Left ventricle myocardium superior (tissue), 1 donor: ENCODE results near the gene AP3S1. TPM values are rescaled to one million over a fixed set of nuclear protein-coding genes. Genes with fewer than 3 reads are reported as not detected.
"Not testable (repeated sequence)": the region's sequence is repeated elsewhere in the genome, so short reads cannot be mapped to it uniquely, and the experiment has no call there.

ENCODE experiments used
- ATAC-seq: fragments of 200-7000 bp; cut with Tn5 transposase; one replicate; pipeline ENCODE4 v1.9.1; 2020; ENCODE audit warnings: mild to moderate bottlenecking, moderate library complexity
- DNase-seq: peaks from one replicate; pipeline ENCODE4 v3.0.0-alpha.2; 2020
- intact Hi-C: fragments of 100-400 bp; cut with micrococcal nuclease; formaldehyde crosslinking; loops from one replicate; pipeline ENCODE4 v1.11.0; 2022
- long read RNA-seq: library from polyadenylated mRNA; unstranded; transcript quantifications from one replicate; pipeline ENCODE4 v2.0.0, GENCODE V29; 2021
- total RNA-seq: library from RNA; stranded (reverse); fragmentation: NEBNext Ultra II Directional; extraction: Animal tissue kit (Norgen Biotek cat#: 25700); gene quantifications from one replicate; pipeline ENCODE4 v1.2.1, GENCODE V29; 2021
- donor health status: DM: no; HTN: yes; CAD: no; lungs with severe emphysema.

Gene AP3S1
- total RNA-seq, result 50.9 TPM
- long read RNA-seq, transcript AP3S1-201 (6 exons, 1,730 nt), result major isoform, 61 of 74 reads
- long read RNA-seq, partial matches to known transcripts, result 3 of 74 reads
- long read RNA-seq, other reads (novel, unspliced or antisense), result 8 of 74 reads

GRCh38 chr5:115841382-115842088, at the start of gene AP3S1, which contains the start of gene ATG12:
AP3S1 (plus strand) TSS chr5:115841935; CDS start chr5:115842038, 103 bp downstream.
ATG12 (minus strand) TSS chr5:115841565; CDS start chr5:115841552, 13 bp downstream.
- intact Hi-C loops, result no loop called here
- DNase-seq (peak; percentile 95), ATAC-seq (peak; percentile 96)

GRCh38 chr5:115795700-115796099, 46.0 kb upstream of the AP3S1 start:
- no peak for ATAC-seq

GRCh38 chr5:115796656-115797055, 45.1 kb upstream of the AP3S1 start:
- ATAC-seq (no peak), DNase-seq (no peak)
- intact Hi-C loops, result no loop called here

More at GRCh38 chr5:115795700-115796099, 46.0 kb upstream of the AP3S1 start:
- no peak for DNase-seq
- intact Hi-C loops, result no loop called here

DNA sequence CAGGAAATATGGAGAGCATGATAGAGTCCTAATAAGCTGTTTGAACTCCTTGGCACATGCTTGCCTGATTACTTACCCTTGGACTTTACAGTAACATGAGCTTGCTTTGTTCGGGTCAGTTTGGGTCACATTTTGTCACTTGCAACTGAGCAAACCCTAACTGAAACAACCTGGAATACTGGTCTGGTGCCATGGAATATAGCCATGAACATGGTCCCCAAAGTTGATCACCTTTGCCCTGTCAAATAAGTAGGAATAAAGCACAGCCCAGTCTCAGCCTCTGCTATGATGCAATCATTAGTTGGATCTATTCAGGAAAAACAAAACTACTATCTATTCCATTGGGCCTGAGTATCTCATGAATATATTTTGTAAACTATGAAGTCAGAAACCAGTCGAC, 43.5 kb upstream of the AP3S1 start:
- DNase-seq, result no peak
- intact Hi-C loops, result no loop called here
- peak; percentile 71 for ATAC-seq

GRCh38 chr5:115800108-115800507, 41.6 kb upstream of the AP3S1 start:
- intact Hi-C loops, result no loop called here
- peak; percentile 50 for ATAC-seq
- DNase-seq, result no peak

DNA sequence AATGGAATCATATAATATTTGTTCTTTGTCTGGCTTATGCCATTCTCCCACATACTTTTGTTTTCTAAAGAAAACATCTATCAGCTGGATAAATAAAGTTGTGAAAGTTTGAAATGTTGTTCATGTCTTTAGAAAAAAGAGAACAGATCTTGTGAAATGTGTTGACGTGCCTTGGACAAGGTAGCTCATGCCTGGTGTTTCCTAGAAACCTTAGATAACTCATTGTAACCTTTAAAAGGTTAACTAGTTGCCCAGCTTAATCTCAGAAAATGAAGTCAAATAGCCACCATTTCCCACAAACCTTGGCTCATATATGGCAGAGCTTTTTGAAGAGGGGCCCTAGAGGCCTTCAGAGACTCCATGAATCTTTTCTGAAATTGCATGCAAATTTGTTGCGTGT, 40.6 kb upstream of the AP3S1 start:
- ATAC-seq (no peak), DNase-seq (no peak)
- intact Hi-C loops, result no loop called here

GRCh38 chr5:115801984-115802383, 39.8 kb upstream of the AP3S1 start:
- no peak for DNase-seq
- intact Hi-C loops, result no loop called here
- no peak for ATAC-seq

DNA sequence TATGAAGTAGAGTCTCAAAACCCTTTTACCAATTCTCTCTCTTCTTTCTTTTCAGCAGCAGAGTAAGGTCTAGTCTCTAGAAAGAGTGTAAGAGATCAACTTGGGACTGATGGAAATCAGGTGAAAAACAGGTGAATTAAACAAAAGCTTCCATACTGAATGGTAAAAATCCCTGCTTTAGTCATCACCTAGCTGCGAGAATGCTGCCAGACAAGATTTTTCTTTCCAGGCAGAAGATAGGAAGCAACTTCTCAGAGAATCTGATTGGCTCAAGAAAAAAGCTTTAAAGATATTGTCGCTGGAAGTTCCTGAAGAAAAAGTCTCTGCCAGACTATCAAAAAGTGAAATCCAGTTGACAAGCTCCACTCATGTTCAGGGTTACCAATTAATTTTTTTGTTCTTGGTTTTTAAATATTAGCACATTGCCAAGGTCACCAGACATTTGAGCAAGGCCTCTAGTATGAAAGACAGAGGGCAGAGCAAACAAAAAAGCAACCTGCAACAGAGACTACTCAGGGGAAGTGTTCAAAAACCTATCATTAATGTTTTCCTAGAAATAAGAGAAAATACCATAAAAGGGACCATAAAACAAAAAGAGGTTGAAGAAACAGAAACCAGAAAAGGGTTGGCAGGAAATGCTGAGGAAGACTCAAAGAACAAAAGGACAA, 34.6 kb upstream of the AP3S1 start:
- intact Hi-C loops, result no loop called here
- no peak for DNase-seq
- ATAC-seq, result no peak

GRCh38 chr5:115807654-115808052, 34.1 kb upstream of the AP3S1 start:
- ATAC-seq, result no peak
- DNase-seq, result no peak
- intact Hi-C loops, result no loop called here

GRCh38 chr5:115808066-115808465, 33.7 kb upstream of the AP3S1 start:
- ATAC-seq, intact Hi-C loops, DNase-seq: not testable (repeated sequence)

- ATAC-seq (no peak), DNase-seq (no peak)
- intact Hi-C loops, result no loop called here
Measured at GRCh38 chr5:115809946-115810345, 31.8 kb upstream of the AP3S1 start.

DNA sequence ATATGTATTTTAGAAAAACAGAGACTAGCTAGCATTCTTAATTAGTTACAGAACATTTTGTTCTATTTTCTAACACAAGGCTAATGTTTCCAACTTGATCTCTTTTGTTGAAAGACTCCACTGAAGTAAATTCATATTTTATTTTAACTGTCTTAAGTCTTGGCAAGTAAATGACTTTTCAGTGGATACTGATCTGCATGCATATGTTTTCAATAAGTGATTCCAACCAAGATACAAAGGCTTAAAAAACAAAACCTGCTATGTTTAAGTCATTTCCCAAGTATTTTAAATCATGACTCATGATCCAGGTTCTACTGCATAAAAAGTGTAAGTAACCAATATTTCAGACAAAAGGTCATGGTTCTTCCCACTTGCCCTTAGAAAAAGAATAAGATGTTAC, 31.0 kb upstream of the AP3S1 start:
- ATAC-seq, result no peak
- no peak for DNase-seq
- intact Hi-C loops, result no loop called here

DNA sequence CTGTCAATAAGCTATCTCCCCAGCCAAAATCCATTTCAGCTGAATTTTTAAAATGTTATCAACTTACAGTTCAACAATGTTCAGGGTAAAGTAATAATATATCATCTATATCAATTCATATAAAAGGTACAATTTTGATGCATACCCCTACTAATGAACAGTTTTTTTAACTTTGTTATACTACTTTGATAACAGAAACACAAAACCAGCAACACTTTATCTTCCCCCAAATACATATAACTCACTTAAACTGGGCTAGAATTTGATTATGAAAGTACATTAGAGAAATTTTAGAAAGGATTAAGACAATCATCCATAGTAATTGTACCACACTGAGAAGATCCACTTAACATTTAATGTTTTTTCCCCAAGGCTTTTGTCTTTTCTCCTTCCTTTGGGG, 30.3 kb upstream of the AP3S1 start:
- DNase-seq (no peak), ATAC-seq (no peak)
- intact Hi-C loops, result no loop called here

- no peak for ATAC-seq
- DNase-seq, result no peak
- intact Hi-C loops, result no loop called here
Measured at GRCh38 chr5:115812372-115812771, 29.4 kb upstream of the AP3S1 start.

DNA sequence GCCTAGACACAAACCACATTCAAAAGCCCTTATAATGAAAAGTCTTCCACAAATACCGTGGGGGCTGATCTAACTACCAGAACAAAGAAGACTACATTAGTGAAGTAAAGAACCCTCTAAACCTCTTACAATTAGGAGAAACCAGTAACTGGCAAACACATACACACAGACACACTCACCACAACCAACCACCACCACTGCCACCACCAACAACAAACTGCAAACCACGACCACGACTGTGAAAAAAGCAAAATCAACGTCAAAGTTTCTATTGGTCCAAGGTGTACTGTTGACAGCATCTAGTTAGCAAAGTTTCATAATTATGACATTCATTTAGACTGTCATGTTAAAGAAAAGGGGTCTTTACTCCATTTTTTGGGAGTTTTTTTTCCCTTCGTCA, 28.0 kb upstream of the AP3S1 start:
- intact Hi-C loops, result no loop called here
- no peak for ATAC-seq

DNA sequence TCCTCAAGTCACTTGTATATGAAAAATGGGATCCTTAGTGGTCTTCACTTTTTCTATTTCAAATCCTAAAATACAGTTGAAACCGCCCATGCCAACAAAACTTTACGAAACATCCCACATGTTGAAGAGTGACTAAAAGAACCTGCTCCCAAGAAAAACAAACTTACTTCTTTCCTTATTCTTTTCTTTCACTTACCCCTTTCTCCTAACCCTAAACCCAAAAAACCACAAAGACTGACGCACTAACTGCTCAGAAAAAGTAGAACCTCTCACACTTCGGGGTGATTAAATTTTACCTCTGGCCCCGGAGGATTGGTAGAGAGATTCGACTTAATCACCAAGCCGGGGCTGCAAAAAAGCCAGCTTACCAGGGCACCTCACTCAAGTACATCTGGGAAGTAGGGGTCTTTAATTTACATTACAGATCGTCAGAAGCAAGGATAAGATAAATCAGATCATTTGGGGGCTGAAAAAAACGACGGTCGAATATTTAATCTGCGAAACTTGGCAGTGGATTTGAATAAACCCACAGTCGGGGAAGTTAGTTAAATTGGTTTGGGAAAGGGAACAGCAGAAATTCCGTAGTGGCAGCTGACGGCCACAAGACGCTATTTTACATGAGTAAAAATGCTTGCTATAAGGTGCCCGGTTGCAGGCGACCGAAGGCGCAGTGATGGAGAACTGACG, 26.6 kb upstream of the AP3S1 start:
- DNase-seq (no peak), ATAC-seq (no peak)
- intact Hi-C loops, result no loop called here

More for the DNA sequence above, 28.0 kb upstream of the AP3S1 start:
- no peak for DNase-seq

- intact Hi-C loops, result no loop called here
- peak; percentile 61 for ATAC-seq
- peak; percentile 38 for DNase-seq
Measured at GRCh38 chr5:115815693-115816225, 26.0 kb upstream of the AP3S1 start.

GRCh38 chr5:115816226-115817081, 25.3 kb upstream of the AP3S1 start, which contains the start of gene CDO1:
CDO1 (minus strand) TSS chr5:115816659; CDS start chr5:115816397, 262 bp downstream.
- DNase-seq, result peak; percentile 72
- intact Hi-C loops, result no loop called here
- peak; percentile 91 for ATAC-seq

DNA sequence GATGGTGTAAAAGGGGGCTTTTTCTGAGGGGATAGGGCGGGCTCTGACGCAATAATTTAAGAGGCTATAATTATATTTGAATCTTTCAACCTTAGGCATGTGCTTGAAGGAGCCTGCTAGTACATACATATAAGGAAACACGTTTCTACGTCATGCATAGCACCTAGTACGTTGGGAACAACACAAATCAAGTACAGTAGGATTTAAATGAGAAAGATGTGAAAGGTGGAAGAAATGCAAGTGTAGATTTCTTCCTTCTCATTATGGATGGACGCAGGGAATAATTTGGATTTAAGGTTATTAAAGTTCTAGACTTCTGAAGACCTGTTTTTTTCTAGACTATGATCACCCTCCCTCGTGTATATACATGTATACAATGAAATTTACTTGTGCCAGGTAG, 24.3 kb upstream of the AP3S1 start:
- ATAC-seq (no peak), DNase-seq (no peak)
- intact Hi-C loops, result no loop called here
